ENCODE measurements around the gene FRS3.
"Not testable (repeated sequence)": the region's sequence is repeated elsewhere in the genome, so short reads cannot be mapped to it uniquely, and the experiment has no call there.

FRS3 gene, protein sequence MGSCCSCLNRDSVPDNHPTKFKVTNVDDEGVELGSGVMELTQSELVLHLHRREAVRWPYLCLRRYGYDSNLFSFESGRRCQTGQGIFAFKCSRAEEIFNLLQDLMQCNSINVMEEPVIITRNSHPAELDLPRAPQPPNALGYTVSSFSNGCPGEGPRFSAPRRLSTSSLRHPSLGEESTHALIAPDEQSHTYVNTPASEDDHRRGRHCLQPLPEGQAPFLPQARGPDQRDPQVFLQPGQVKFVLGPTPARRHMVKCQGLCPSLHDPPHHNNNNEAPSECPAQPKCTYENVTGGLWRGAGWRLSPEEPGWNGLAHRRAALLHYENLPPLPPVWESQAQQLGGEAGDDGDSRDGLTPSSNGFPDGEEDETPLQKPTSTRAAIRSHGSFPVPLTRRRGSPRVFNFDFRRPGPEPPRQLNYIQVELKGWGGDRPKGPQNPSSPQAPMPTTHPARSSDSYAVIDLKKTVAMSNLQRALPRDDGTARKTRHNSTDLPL

DNA sequence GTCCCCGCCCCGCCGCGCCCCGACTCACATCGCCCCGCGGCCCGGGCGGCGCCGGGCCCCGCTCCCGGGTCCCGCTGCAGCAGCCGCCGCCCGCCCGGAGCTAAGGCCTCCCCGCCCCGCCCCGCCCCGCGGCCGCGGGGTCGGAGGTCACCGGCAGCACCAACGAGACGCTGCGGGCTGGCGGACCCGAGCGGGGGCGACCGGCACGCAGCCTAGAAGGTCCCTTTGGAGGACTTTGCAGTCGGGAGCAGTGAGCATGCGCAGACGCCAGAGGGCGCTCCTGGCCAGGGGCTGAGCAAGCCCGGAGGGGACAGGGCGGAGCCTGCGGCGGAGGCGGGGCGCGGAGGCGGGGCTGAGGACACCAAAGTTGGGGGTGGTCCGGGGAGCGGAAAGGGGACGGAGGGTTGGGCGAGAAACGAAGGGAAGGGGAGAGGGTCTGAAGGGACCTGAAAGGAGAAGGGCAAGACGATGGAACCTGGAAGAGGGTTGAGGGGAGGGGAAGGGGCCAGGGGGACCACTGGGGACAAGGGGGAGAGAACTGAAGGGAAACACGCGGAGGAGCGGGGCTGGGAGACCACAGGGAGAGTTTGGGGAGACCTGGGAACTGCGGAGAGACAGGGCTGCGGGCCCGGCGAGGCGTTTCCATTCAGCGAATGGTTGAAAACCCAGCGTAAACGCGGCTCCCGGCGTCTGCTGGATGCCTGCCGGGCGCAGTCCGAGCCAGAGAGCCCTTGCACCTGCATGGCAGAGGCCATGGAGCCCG lies at the start of gene FRS3:
Gene FRS3 (minus strand): TSS at position 113 of the 763 bp plus-strand sequence. CDS start 2,913 bp downstream, outside the sequence.
- Mint-ChIP-seq H3K36me3 (ENCODE audit: low read depth) (no peaks in the 10 kb centered on the region), H3K27ac (peak within 1 kb of the TSS; percentile 70), H3K4me3 (peak within 1 kb of the TSS; percentile 87), H3K27me3 (peaks cover 11% of the 10 kb centered on the region), H3K9me3 (no peaks in the 10 kb centered on the region), H3K4me1 (peaks cover 14% of the 10 kb centered on the region)
- DNase-seq (peak; percentile 100), ATAC-seq (peak; percentile 92)

DNA sequence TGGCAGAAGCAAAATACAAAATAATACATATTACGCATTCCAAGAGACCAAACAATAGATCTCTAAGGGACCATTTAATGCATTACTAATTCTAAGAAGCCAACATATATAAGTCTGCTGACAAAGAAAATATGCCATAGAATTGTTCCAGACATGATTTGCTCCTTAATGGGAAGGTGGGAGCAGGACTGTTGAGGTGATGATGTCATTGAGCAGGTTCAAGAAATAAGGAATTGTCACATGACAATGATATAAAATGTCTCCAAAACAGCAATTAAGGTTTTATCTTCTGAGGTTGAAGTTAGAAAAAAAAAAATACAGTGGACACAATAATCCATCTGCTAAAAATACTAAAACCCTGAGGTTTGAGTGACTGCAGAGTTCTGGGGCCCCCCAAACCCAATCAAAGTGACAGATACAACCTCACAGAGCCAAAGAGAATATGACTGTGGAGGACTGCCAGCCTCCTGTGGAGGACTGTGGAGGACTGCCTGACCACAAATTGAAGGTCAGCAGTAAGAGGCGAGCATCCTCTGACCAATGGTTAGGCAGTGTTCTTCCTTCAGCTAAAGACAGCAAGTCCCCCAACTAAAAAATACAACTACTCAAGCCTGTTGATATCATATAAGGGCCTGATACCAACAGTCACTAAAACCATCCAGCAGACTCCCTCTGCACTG lies 46.8 kb upstream of the FRS3 start:
- H3K9me3 Mint-ChIP-seq, result no peaks in the 10 kb centered on the region

DNA sequence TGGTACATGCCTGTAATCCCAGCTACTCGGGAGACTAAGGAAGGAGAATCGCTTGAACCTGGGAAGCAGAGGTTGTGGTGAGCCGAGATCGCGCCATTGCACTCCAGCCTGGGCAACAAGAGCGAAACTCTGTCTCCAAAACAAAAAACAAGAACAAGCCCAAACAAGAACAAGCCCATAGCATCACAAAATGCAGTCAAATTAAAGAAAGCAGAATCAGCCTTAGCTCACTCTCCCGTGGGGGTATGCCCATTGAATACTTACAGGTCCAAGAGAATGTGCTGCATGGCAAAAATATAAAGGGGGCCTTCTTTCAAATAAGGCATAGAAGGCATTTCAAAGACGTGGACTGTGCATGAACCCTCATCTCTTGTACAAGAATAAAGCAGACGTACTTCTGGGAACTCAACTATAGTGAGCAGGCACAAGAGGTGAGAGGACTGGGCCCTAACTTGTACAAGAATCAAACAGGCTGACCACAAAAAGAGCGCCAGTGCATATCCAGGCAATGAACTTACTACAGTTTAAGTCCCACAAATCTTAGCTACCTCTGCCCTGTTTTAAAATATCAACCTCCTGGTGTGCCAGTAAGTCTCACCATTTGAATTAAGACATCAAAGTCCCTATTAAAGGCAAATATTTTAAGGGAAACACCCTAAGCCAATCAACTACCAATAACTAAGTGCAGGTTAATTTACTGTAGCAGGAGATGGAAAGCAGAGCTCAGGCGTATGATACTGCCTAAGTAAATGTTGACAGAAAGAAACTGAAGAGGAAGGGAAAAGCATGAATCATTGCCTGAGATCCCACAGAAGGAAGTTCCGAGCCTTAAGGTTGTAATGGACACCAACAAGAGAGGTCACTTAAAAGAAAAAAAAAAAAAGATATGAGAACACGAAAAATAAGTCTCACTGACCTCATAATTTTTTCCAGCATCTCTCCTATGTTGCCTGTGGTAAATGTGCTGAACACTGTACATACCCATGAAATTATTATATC lies 45.2 kb upstream of the FRS3 start:
- Mint-ChIP-seq H3K27ac (no peak overlapping the region), H3K9me3 (no peaks in the 10 kb centered on the region), H3K4me1 (no peaks in the 10 kb centered on the region), H3K36me3 (ENCODE audit: low read depth) (peaks cover 2% of the 10 kb centered on the region), H3K4me3 (no peak overlapping the region), H3K27me3 (no peaks in the 10 kb centered on the region)
- ATAC-seq (no peak), DNase-seq (no peak)

More for the DNA sequence above, 46.8 kb upstream of the FRS3 start:
- Mint-ChIP-seq H3K36me3 (ENCODE audit: low read depth) (peaks cover 2% of the 10 kb centered on the region), H3K4me1 (no peaks in the 10 kb centered on the region), H3K27ac (no peak overlapping the region), H3K27me3 (no peaks in the 10 kb centered on the region), H3K4me3 (no peak overlapping the region)
- DNase-seq (no peak), ATAC-seq (no peak)

DNA sequence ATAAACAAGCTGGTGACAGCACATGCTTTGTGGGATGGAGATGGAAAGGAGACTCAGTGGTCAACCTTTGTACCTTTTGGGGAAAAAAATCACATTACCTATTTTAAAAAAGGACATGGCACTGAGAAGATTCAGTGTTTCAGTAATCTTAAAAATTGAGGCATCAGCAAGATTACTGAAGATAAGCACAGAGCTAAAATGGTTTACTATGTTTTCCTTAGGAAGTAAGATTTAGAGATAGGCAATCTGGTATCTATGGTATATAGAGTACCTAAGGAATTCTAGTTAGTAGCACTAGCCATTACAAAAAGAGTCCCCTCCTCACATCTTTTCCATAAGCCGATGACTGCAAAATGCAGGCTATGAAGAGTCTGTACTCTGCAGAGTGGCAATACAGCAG lies 43.5 kb upstream of the FRS3 start:
- no peaks in the 10 kb centered on the region for H3K27me3 Mint-ChIP-seq

DNA sequence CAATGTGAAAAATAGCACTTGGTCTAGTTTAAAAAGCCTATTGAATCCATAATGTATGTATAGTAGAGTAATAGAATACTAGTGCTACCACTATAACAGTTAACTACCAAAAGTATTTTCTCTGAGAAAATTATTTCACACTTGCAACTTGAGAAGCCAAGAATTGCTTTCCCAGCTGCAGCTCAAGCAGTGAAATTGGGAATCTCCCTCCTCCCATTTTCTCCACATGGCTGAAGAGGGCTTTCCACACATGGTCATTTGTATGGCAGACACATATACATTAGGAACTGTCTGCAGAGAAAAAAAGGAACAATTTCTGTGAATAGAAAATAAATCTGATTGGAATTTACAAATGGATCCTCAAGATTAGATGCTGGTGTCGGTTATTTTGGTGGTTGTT lies 42.3 kb upstream of the FRS3 start:
- DNase-seq (no peak), ATAC-seq (no peak)
- H3K27me3 Mint-ChIP-seq, result no peaks in the 10 kb centered on the region
- H3K27ac Mint-ChIP-seq, result no peak overlapping the region
- H3K4me1 Mint-ChIP-seq, result no peaks in the 10 kb centered on the region
- no peak overlapping the region for H3K4me3 Mint-ChIP-seq
- no peaks in the 10 kb centered on the region for H3K9me3 Mint-ChIP-seq
- H3K36me3 Mint-ChIP-seq (ENCODE audit: low read depth), result peaks cover 2% of the 10 kb centered on the region

More for the DNA sequence above, 43.5 kb upstream of the FRS3 start:
- Mint-ChIP-seq H3K4me1 (no peaks in the 10 kb centered on the region), H3K4me3 (no peak overlapping the region), H3K36me3 (ENCODE audit: low read depth) (peaks cover 2% of the 10 kb centered on the region), H3K9me3 (no peaks in the 10 kb centered on the region), H3K27ac (no peak overlapping the region)
- ATAC-seq (no peak), DNase-seq (no peak)

DNA sequence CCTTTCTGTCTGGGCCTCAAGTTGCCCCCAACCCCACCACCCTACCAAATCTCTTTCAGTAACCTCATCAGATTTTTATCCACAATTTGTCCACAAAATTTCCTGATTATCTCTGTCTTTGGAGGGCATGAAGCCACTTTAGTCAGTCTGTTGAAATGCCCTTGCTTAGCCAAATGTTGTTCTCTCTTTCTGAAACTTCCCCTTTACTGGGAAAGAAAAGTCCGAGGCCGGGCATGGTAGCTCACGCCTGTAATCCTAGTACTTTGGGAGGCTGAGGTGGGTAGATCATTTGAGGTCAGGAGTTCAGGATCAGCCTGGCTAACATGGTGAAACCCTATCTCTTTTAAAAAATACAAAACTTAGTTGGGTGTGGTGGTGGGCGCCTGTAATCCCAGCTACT lies 41.6 kb upstream of the FRS3 start:
- Mint-ChIP-seq H3K27me3 (no peaks in the 10 kb centered on the region), H3K27ac (no peak overlapping the region), H3K9me3 (no peaks in the 10 kb centered on the region), H3K4me3 (no peak overlapping the region), H3K36me3 (ENCODE audit: low read depth) (peaks cover 2% of the 10 kb centered on the region), H3K4me1 (no peaks in the 10 kb centered on the region)
- DNase-seq (no peak), ATAC-seq (no peak)

DNA sequence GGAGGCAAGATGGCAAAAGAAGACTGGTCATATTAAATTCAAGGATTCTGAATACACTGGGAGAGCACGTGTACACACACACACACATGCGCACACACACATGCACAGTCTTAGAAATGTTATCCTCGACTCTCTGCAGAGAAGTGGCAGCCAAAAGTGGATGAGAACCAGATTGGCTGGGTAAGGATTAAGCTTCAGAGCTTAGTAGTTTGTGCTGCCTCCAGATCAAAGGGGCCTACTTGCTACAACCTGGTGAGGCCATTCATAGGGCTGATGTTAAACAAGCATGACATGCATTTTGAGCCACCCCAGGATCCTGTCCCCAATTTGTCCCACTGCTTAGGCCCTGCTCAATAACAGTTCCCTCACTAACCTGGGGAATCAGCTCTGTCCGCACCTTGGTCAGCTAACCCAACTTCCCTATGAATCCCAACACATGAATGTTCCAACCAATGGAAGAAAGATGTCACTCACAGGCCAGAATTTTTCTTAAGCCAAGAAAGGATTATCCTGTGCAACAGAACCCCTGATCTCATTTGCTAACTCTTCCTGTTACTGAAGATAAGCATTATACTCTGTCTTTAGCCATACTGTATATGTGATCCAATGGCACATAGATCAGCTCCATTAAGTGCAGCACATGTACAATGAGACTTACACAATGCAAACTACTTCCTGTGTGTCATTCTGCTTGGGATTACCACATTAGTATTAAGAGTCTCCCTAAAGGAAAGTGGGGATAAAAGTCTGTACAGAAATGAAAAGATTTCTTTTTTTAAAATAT lies 38.8 kb upstream of the FRS3 start:
- no peak overlapping the region for H3K4me3 Mint-ChIP-seq

DNA sequence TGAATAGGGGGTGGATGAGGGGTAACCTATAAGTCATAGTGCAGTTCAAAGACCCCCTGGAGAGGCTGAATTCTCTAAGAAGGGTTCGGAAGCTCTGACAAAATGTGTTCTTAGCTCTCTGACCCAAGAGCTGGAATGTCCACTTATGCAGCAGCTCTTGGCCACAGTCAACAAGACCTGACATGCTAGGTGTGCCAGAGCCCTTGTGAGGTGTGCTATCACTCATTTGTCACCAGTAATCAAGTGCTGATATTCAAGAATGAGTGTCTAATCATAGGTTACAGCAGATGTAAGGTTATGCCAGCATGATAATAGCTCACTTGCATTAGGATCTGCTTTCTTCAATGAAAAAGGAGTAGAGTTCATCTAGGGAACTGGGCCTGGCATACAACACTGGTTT lies 35.9 kb upstream of the FRS3 start:
- DNase-seq (no peak), ATAC-seq (no peak)
- Mint-ChIP-seq H3K36me3 (ENCODE audit: low read depth) (no peaks in the 10 kb centered on the region), H3K4me3 (no peak overlapping the region), H3K27me3 (no peaks in the 10 kb centered on the region), H3K9me3 (no peaks in the 10 kb centered on the region), H3K27ac (no peak overlapping the region), H3K4me1 (no peaks in the 10 kb centered on the region)

More for the DNA sequence above, 38.8 kb upstream of the FRS3 start:
- Mint-ChIP-seq H3K27ac (no peak overlapping the region), H3K27me3 (no peaks in the 10 kb centered on the region), H3K36me3 (ENCODE audit: low read depth) (peaks cover 2% of the 10 kb centered on the region), H3K4me1 (no peaks in the 10 kb centered on the region), H3K9me3 (no peaks in the 10 kb centered on the region)
- ATAC-seq (no peak), DNase-seq (no peak)

DNA sequence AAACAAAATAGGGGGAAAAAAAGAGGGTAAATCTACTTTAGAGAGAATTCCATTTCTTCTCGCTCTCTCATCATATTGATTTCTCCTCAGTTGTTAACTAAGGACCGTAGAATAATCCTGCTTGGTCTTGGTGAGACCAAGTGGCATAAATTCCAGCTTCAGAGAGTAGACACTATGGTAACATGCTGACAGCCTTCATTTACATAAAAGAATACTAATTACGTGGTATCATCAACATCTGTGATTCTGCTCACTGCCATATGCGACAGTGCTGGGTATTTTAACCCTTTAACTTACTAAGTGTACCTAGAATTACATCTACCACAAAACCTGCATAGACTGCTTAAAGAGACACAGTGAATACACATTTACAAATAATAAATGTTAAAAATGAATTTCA lies 34.9 kb upstream of the FRS3 start:
- H3K27me3 Mint-ChIP-seq, result no peaks in the 10 kb centered on the region
- H3K36me3 Mint-ChIP-seq (ENCODE audit: low read depth), result no peaks in the 10 kb centered on the region
- H3K27ac Mint-ChIP-seq, result no peak overlapping the region
- no peak overlapping the region for H3K4me3 Mint-ChIP-seq
- ATAC-seq, result no peak
- no peaks in the 10 kb centered on the region for H3K9me3 Mint-ChIP-seq
- DNase-seq, result no peak
- no peaks in the 10 kb centered on the region for H3K4me1 Mint-ChIP-seq

DNA sequence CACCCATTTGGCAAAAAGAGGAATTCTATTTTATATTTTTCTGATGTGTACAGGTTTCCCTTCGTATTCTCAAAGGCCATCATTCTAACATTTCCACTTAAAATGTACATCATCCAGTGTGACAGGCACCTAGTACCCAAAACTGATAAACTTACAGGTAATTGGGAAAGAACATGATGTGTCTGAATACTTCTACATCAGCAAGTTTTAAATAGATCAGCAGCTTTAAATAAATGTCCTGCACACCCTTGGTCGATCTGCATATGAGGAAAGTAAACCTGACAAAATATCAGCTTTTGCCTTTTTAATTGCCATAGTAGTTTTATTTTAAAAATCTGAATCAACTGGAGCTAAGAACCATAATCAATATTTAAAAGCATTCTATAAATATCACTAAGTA lies 34.3 kb upstream of the FRS3 start:
- Mint-ChIP-seq H3K9me3 (no peaks in the 10 kb centered on the region), H3K27ac (no peak overlapping the region), H3K27me3 (no peaks in the 10 kb centered on the region), H3K4me1 (no peaks in the 10 kb centered on the region), H3K36me3 (ENCODE audit: low read depth) (no peaks in the 10 kb centered on the region), H3K4me3 (no peak overlapping the region)
- DNase-seq, result no peak
- ATAC-seq, result no peak

DNA sequence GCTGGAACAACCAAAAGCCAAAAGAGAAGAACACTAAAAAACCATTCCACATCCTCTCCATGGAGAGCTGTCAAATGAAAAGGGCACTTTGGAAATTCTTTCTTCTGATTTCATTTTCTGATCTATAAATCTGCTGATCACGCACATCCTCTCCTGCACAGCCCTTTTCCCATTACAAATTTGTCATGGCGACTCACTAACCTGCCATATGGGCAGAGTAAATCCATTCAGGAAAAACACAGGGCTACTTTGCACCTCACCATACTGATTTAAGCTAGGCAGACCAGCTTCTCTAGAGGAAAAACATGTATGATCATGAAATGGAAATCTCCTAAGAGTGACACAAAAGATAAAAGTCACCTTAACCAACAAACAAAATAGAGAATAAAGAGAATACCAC lies 33.8 kb upstream of the FRS3 start:
- Mint-ChIP-seq H3K36me3 (ENCODE audit: low read depth) (no peaks in the 10 kb centered on the region), H3K4me3 (no peak overlapping the region), H3K27ac (no peak overlapping the region), H3K4me1 (no peaks in the 10 kb centered on the region), H3K9me3 (no peaks in the 10 kb centered on the region), H3K27me3 (no peaks in the 10 kb centered on the region)
- ATAC-seq (no peak), DNase-seq (no peak)

DNA sequence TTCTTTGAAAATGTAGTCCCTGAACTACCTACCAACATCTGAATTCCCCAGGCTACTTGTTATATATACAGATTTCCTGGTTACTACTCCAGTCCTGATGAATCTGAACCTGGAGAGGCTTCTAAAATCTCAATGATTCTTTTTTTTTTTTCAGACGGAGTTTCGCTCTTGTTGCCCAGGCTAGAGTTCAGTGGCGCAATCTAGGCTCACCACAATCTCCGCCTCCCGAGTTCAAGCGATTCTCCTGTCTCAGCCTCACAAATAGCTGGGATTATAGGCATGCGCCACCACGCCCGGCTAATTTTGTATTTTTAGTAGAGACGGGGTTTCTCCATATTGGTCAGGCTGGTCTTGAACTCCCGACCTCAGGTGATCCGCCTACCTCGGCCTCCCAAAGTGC lies 32.2 kb upstream of the FRS3 start:
- H3K4me1 Mint-ChIP-seq, result not testable (repeated sequence)

DNA sequence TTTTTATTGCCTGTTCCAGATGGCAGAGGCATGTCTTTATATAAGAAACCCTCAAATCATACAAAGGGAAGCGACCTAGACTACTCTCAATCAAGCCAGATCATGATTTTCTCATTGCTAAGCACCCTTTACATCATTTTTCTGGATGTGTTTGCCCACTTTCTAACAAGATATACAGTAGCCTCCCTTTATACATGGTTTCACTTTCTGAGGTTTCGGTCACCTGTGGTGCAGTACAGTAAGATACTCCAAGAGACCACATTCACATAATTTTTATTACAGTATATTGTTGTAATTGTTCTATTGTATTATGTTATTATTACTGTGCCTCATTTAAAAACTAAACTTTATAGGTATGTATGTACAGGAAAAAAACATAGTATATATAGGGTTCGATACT lies 31.4 kb upstream of the FRS3 start:
- no peaks in the 10 kb centered on the region for H3K27me3 Mint-ChIP-seq
- DNase-seq, result no peak
- H3K9me3 Mint-ChIP-seq, result no peaks in the 10 kb centered on the region
- H3K27ac Mint-ChIP-seq, result no peak overlapping the region
- H3K4me3 Mint-ChIP-seq, result no peak overlapping the region
- H3K36me3 Mint-ChIP-seq (ENCODE audit: low read depth), result no peaks in the 10 kb centered on the region
- no peaks in the 10 kb centered on the region for H3K4me1 Mint-ChIP-seq
- no peak for ATAC-seq

More for the DNA sequence above, 32.2 kb upstream of the FRS3 start:
- H3K36me3 Mint-ChIP-seq (ENCODE audit: low read depth); DNase-seq; ATAC-seq; H3K9me3 Mint-ChIP-seq; H3K4me3 Mint-ChIP-seq; H3K27me3 Mint-ChIP-seq; H3K27ac Mint-ChIP-seq: not testable (repeated sequence)
